GM10266 (cell line): Measurements from ENCODE around the gene STX18.

Experiments
- DNase-seq: peaks from one replicate; pipeline ENCODE4 v3.0.0; 2012; ENCODE audit errors: extremely low spot score
- TF ChIP-seq, protein P1 (sequence below): IDR thresholded peaks from 2 replicates; pipeline ENCODE4 v1.5.1; 2012; ENCODE audit warnings: mild to moderate bottlenecking, low read depth; ENCODE audit not compliant: control insufficient read depth, insufficient read depth; ENCODE audit errors: missing control alignments

Gene STX18

DNA sequence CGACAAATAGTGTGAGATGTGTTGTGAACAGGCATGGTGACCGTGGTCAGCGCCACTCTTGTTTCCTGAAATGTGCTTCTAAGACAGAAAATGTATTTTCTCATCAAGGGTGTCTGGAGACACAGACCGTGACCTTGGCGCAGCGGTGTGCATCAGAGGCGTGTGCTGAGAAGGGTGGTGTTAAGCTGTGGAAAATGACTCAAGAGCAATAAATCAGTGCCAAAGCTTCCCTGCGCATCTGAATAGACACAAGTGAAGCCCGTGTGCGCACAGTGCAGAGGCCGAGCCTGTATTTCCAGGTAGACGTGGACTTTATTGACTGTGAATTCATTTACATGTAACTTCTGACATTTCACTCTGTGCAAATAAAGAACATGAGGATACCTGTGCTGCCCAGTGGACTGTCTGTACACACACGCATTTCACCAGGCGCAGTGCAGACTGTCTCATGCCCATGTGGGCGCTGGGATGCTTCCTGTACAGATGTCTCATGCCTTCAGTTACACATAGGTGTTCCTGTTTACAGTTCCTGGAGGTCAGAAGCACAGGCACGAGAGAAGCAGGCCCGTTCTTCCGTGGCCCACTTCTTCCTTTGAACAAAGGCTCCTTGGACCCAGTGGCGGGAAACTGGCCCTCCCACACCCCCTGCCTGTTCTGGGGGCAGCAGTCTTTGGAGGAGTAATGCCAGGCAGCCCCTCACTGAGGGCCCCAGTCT is 123.0 kb downstream of the STX18 start:
- no peak for DNase-seq
- TF ChIP-seq, protein P1, sequence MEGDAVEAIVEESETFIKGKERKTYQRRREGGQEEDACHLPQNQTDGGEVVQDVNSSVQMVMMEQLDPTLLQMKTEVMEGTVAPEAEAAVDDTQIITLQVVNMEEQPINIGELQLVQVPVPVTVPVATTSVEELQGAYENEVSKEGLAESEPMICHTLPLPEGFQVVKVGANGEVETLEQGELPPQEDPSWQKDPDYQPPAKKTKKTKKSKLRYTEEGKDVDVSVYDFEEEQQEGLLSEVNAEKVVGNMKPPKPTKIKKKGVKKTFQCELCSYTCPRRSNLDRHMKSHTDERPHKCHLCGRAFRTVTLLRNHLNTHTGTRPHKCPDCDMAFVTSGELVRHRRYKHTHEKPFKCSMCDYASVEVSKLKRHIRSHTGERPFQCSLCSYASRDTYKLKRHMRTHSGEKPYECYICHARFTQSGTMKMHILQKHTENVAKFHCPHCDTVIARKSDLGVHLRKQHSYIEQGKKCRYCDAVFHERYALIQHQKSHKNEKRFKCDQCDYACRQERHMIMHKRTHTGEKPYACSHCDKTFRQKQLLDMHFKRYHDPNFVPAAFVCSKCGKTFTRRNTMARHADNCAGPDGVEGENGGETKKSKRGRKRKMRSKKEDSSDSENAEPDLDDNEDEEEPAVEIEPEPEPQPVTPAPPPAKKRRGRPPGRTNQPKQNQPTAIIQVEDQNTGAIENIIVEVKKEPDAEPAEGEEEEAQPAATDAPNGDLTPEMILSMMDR, result no peak

DNA sequence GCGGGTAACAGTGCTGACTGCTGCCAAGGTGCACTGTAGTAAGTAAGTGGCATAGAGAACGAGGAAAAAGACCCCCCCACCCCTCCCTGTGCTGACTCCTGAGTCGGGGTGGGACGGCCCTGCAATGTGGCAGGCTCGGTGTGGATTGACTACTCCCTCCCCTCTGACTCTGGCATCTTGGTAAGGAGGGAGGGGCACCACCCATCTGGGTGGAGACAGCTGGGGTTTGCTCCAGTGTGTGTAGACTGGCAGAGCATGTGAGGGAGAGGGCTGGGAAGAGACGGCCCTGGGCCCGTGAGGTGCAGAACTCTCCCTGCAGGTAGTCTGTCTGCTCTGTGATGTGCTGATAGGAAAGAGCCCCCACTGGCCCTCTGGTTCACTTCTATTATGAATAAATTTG is 124.0 kb downstream of the STX18 start:
- TF ChIP-seq, protein P1, result no peak
- DNase-seq, result no peak

DNA sequence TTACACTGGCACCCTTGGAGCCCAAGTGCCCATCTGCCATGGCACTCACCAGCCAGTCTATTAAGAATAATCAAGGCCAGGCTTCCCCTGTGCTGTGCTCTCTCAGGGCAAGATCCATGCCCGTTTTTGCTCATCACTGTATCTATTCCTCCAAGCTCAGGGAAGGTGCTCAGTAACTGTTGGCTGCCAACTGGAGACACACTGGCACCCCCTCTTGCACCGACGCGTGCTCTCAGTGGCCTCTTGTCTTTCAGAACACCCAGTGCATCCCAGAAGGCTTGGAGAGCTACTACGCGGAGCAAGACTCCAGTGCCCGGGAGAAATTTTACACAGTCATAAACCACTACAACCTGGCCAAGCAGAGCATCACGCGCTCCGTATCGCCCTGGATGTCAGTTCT is 124.9 kb downstream of the STX18 start:
- no peak for DNase-seq
- TF ChIP-seq, protein P1, result no peak

DNA sequence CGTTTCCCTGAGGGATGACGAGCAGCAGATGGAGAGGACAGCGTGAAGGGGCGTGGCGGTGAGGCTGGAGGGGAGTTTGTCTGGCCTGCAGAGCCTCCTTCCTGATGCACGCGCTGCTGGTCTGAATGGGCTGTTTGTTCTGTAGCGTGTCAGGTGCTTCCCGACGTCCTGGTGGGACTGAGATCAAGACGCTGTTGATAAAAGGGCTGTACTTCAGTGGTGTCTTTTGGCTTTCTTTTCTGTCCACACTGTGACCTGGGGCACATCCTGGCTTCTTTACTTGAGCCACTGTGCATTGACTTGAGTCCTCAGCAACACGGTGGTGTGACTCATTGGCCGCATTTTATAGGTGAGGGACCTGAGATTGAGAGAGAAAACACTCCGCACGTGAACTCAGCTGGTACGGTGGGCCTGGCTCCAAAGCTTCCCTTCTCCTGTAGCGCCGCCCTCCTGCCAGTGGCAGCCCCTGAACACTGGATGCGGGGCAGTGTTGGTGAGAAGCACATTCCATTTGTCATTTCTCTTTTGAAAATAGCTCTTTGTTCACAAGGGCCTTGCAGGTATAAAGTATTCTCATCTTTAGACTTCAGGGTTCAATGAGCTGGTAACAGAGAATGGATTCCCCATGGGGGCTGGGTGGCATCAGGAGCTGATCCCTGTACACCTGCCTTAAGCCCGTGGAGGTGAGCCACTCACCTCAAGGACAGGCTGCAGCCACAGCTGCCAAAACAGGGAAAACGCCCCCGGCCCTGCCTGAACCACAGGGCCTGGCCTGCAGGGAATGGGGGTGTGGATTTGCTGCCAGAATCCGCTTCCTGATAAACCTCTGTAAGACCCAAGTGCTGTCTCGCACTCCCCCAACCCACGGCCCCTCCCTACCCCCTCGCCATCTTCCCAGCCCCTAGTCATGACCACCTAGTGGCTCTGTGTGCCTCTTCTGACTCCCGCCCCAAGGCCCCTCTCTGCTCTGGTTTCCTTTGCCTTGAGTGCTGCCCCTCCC is 125.7 kb downstream of the STX18 start:
- DNase-seq, result no peak
- TF ChIP-seq, protein P1, result no peak

DNA sequence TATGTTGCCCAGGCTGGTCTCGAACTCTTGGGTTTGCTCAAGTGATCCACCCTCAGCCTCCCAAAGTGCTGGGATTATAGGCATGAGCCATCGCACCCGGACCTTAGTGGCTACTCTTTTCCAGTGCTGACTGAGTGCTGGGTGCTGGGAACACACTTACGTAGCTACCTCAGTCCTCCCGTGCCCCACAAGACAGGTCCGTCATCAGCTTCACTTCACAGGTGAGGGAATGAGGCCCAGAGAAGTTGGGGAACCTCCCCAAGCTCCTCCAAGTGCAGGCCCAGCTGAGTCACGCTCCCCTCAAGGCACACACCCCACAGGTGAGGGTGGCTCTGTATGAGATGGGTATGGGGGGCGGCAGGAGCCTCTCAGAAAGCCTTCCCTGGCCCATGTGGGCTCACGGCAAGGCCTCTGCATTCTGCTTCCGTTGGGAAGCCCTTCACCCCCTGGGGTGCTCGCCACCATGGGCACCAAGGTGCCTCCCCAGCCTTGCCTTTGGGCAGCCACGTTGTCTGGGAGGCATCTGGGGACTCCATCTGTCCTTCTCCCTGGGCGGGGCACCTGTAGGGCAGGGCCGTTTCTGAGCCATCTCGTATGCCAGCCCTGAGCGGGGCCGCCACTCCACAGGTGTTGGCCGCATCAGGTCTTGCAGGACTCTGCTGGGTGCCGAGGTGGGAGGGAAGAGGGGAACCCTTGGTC is 126.6 kb downstream of the STX18 start:
- TF ChIP-seq, protein P1, result no peak

DNA sequence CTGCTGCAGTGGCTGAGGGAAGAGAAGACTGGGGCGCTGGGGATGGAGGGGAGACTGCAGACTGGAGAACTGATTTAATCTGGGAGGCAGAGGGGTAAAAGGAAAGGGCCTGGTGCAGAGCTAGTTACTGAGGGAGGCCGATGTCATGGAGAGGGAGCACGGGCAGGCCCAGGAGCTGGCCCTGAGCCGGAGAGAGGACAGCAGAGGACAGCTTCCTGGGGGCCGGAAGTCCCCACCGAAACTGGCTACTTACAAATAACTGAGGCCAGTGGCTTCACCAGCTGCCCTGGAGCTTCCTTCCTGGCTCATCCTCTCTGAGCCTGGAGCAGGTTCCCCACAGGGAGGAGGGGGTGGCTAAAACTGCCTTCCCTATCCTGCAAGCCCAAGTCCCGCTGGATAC is 128.0 kb downstream of the STX18 start:
- TF ChIP-seq, protein P1, result no peak
- DNase-seq, result no peak

More for the DNA sequence above, 126.6 kb downstream of the STX18 start:
- no peak for DNase-seq
